HG03520 (cell line): ENCODE results near the gene METAP1.
"Not testable (repeated sequence)": the region's sequence is repeated elsewhere in the genome, so short reads cannot be mapped to it uniquely, and the experiment has no call there.

ENCODE experiments used
- ATAC-seq: cut with Tn5 transposase; IDR thresholded peaks from one replicate; pipeline ENCODE4 v1.9.1; 2021; ENCODE audit warnings: mild to moderate bottlenecking, moderate library complexity; ENCODE audit not compliant: unreplicated experiment

Gene METAP1

DNA sequence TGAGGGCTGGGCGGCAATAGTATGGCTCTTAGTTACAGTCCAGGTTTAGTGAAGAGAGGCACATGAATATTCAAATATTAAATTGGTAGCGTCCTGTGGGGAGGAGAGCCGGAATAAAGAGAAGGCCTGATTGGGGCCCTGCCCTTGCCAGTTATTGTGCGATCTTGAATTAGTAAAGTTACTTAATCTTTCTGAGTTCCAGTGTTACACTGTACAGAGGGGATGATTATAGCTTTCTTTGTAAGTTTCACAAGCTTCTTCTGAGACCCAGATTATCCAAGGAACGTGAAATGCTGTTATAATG is 1.2 kb downstream of the METAP1 start:
- no peak for ATAC-seq

DNA sequence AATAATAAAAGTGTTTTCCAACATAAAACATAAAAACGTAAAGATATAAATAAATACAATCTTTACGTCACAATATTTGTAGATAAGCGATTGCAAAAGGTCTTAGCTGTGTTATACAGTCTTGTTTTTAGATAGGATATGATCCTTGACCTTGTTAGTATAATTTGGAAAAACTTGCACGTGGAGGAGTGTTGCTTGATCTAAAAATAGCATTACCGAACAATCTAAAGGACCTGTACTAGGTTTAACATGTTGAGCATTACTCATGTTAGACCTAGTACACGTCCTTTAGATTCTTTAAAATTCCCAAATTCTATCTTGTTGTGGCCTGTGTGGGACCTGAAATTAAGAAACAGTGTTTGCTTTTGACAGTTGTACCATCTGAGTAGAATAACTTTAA is 1.6 kb downstream of the METAP1 start:
- no peak for ATAC-seq

DNA sequence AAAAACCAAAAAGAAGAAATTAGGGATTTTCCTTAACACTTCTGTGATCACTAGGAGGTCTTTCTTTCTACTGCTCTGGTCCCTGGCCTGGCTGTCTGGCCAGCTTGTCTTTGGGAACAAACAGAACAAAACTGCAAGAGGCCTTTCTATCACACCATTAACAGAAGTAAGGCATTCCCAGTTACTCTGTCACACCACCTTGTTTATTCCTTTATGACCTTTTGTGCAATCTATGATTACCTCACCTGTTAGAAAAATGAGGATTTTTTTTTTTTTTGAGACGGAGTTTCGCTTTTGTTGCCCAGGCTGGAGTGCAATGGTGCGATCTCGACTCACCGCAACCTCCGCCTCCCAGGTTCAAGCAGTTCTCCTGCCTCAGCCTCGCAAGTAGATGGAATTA is 3.0 kb downstream of the METAP1 start:
- ATAC-seq, result no peak

DNA sequence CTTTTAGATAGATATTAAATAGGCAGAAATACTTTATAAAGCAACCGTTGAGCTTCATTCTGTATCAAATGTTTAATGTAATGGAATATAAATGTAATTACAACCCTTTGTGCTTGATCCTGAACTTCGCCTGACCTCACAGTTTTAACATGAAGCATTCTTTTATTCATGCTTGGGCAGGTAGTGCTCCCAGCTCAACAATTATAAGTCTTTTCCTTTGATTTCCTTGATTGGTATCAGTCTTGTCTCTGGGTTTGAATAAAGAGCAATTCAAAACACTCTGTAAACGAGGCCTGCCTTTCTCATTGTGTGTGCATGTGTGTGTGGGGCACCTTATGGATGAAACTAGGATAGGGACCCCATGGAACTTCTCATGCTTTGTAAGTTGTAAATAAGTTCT is 6.8 kb downstream of the METAP1 start:
- ATAC-seq, result no peak

DNA sequence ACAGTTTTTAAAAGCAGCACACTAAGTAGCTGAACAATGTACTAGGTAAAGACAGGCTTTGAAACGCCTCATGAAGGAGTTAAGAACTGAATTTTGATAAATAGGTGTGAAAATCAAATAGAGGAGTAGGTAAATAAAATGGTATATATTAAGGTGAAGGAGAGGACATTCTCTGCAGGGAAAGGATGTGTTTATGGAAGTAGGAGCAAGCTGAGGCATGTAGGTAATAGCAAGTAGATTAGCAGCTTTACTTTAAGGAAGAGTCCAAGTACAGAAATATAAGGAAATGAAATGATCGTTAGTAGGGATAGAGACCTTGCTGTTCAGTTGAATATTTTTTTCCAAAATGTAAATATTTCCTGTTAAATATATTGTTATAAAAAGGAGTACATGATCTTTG is 12.5 kb downstream of the METAP1 start:
- ATAC-seq, result no peak

DNA sequence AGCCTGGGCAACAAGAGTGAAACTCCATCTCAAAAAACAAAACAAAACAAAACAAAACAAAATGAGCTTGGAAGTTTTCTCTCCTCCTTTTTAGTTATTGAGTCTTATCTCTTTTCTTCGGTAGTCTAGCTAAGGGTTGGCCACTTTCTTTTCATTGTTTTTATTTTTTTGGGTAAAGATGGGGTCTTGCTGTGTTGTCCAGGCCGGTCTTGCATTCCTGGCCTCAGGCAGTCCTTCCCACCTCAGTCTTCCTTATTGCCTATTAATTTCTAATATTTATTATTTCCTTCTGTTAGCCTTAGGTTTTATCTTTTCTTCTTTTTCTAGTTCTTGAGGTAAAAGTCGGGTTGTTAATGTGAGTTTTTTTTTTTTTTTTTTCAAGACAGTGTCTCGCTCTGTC is 16.4 kb downstream of the METAP1 start:
- no peak for ATAC-seq

DNA sequence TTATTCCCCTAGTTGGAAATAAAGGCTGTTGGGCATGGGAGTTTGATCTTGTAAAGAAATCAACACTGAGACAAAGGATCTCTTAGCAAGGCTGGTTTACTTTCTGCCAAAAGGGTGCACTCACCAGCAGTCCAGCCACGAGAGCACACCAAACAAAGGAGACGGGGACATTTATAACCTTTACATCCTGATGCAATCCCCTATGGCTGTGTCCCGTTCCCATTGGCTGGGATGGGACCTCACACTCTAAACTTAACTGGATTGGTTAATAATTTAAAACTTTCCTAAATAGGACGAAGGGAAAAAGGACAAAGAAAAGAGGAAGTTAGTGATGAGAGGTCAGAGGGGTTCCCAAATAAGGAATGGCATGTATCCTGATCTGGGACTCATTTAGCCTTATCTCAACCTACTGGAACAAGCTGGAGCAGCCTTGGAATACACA is 17.9 kb downstream of the METAP1 start:
- ATAC-seq, result no peak

DNA sequence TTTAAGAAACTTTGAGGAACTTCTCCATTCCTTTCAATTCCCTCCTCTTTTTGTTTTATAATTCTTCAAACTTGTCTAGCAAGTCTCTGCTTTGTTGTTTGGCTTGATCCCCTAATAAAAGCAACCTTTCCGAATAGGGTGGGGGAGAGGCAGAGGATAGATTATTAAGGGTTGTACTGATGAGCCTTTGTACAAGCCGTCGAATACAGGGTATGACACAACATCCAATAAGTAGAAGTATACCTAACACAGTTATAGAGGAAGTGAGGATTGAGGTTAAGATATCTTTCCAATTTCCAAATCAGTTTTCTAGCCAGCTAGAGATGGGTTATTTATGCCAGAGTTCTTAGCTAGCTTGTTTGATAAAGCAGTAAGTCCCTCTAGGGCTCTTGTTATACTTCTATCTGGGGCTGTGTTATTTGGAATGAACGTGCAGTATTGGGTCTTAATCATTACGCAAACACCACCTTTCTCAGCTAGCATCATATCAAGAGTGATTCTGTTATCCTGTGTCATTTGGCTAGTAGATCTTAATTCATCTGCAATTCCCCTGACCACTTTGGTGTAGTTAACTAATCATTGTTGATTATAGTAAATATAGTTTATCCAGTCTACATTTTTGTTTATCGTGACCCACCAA is 18.5 kb downstream of the METAP1 start:
- ATAC-seq, result no peak

DNA sequence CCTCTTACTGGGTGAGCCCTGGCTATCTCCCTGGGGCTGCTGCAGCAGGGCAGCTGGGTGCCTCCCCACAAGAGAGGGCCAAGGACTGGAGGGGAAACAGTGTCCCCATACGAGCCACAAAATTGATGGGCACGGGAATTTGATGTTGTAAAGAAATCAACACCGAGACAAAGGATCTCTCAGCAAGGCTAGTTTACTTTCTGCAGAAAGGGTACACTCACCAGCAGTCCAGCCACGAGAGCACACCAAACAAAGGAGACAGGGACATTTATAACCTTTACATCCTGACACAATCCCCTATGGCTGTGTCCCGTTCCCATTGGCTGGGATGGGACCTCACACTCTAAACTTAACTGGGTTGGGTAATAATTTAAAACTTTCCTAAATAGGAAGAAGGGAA is 25.9 kb downstream of the METAP1 start:
- no peak for ATAC-seq

DNA sequence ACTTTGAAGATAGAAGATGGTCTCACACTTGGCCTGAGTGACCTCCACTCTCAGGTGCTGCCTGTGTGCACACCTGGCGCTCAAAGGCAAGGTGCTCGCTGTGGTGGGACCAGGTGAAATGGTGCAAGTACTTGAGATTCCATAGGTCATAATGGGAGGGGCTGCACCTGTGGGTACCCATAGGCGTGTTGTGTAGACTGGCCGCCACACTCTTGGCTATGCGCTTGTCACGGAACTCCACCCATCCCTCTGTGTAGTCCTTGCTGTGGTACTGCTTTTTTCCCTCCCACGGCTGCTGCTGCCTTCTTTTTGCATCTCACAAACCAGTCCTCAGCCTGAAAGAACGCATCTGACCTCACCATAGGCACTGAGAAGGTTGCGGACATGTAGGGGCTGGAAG is 27.0 kb downstream of the METAP1 start:
- ATAC-seq, result no peak

DNA sequence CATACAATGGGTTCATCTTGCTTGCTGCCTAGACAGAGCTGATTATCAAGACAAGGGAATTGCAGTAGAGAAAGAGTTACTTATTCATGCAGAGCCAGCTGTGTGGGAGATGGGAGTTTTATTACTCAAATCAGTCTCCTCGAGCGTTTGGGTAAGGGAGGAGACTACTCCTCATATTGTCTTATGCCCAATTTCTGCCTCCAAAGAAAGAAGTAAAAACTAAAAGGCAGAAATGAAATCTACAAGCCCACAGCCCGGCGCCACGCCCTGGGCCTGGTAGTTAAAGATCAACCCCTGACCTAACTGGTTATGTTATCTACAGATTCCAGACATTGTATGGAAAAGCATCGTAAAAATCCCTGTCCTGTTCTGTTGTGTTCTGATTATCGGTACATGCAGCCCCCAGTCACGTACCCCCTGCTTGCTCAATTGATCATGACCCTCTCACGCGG is 28.3 kb downstream of the METAP1 start:
- not testable (repeated sequence) for ATAC-seq

DNA sequence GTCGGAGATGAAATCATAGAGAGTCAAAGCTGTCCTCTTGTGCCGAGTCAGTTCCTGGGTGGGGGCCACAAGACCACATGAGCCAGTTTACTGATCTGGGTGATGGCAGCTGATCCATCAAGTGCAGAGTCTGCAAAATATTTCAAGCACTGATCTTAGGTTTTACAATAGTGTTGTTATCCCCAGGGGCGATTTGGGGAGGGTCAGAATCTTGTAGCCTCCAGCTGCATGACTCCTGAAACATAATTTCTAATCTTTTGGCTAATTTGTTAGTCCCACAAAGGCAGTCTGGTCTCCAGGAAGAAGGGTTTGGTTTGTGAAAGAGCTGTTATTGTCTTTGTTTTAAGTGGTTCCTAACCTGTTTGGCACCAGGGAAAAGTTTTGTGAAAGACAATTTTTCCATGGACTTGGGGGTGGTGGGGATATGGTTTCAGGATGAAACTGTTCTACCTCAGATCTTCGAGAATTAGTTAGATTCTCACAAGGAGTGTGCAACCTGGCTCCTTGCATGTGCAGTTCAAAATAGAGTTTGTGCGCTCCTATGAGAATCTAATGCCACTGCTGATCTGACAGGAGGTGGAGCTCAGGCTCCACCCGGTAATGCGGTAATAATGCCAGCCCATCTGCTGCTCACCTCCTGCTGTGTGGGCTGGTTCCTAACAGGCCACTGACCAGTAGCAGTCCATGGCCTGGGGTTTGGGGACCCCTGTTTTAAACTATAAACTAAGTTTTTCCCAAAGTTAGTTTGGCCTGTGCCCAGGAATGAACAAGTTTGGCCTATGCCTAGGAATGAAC is 29.2 kb downstream of the METAP1 start:
- ATAC-seq, result no peak

DNA sequence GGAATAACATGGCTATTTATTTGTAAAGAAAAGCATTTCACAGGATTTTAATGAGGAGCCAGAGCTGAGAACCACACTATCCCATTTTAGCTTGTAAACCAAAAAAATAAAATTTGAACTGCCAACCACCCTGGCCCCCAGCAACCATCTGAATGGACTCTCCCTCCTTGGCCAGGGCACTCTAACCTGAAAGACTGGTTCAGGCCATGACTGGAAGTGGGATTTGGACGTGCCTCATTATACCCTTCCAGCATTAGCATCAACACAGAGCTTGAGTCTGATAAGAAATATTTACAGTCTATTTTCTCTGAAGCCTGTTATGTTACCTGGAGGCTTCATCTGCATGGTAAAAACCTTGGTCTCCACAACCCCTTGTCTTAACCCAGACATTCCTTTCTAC is 30.0 kb downstream of the METAP1 start:
- ATAC-seq, result no peak

DNA sequence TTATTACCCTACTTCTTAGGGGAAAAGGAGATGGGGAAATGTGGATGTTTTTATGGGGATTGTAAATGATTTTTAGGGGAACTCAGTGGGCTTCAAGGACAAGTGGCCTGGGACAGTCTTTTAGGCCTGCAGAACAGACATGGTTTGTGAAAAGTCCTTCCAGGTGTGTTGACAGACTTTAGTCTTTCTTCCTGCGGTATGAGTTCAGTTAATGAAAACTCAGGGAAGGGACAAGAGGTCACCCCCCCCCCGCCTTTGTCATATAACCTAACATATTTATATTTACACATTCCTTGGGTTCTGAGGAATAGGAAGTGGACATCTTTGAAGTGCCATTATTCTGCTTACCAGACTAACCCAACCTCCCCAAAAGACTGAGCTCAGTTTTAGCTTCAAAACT is 31.8 kb downstream of the METAP1 start:
- ATAC-seq, result no peak

DNA sequence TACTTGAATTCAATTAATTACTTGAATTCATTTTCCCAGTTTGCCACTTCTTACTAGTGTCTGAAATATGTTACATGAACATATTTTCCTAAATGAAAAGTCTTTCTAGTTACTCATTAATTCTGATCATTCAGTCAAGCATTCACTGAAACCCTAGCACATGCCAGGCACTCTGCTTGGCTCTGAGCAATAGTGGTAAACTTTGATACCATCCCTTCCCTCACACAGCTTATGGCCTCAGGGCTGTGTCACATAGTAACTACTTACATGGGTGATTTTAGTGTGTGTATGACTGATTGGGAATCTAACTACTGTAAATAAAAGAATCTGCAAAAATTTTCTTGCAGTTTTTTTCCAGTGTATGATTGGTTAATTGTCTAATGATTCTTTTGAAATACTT is 32.7 kb downstream of the METAP1 start:
- ATAC-seq, result no peak

DNA sequence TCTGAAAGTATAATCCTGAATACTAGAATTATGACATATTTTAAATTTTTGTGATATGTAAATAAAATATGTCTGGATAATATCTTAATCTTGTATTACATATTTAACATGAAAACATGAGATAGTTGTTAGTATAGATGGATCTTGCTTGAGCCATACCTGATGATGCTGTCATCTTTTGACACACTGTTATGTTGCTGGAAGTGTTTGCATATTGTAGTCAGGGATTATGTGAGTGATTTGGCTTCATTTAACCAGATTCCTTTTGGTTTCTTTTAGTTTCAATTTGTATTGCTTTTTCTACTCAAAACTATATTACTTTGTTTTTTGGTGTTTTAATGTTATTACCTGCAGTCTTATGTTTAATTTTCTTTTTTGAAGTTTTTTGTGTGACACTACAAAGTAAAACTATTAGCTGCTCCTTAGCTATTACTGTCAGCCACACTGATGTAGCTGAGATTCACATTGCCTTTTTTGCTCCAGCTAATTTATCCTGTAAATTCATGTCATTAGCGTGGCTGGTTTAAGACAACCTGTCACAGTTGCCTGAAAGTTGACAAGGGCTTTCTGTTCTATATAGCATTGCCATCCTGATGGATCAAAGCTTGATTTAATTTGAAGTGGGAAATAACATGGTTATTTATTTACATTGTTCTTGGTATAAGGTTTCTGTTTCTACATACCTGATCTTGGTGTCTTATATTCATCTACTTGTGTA is 33.7 kb downstream of the METAP1 start:
- peak; percentile 92 for ATAC-seq

DNA sequence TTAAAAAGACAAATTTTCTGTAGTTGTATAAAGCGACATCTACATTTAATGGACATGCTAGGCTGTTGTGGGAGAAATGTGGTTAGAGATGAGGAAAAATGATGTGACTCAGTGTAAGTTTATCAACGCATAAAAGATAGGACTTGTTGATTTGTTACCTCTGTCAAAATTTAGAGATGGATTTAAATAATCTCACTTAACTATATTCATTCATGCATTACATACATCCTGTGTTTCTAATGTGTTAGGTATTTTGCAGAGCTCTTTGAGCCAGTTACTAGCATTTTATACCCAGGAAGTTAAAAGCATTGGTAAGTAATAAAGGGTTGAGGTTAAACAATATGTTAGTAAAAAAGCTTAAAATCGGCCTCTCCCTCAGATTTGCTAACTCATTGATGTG is 34.3 kb downstream of the METAP1 start:
- no peak for ATAC-seq

DNA sequence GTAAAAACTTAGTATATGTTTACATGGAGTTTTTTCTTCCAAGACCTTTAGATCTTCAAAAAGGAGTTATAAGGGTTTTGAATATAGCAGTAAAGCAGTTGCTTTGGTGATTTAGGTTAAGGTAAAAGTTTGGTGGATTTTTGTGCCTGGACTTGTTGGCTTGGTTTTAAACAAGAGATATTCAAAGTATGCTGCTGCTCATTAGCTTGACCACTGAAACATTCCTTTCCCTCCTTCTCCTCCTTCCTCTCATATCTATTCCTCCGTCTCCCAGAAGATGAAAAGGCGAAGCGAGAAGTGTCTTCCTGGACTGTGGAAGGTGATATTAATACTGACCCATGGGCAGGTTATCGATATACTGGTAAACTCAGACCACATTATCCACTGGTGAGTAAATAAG is 38.4 kb downstream of the METAP1 start:
- ATAC-seq, result no peak

DNA sequence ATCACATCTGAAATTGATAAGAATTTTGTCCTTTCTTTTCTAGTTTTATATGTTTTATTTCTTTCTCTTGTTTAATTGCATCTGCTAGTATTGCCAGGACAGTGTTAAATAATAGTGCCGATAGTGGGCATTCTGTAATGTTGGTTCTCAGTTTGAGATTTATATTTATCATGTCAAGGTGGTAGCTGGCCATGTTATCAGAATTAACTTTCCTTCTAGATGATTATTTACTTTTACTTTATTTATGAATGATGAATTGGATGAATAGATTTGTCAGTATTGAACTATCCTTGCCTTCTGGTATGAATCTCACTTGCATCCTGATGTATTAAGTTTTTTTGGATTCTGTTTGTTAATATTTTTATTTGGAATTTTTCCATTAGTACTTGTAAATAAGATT is 42.7 kb downstream of the METAP1 start:
- no peak for ATAC-seq

DNA sequence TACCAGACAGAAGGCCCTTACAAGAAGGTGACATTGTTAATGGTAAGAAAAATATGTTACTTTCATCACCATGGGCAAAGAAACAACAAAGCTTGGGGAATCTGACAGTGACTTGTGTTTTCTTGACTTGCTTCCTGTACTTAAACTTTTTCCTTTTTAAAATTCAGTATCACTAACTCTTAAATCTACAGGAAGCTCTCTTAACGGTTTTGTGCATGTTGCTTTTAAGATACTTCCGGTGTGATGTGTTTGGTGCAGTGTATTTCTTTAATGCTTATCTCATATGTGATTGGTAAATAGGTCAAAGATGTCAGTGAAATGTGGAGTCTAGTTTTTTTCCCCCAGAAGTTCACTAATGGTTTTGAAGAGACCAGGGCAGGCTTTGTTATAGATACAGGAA is 47.8 kb downstream of the METAP1 start:
- no peak for ATAC-seq

DNA sequence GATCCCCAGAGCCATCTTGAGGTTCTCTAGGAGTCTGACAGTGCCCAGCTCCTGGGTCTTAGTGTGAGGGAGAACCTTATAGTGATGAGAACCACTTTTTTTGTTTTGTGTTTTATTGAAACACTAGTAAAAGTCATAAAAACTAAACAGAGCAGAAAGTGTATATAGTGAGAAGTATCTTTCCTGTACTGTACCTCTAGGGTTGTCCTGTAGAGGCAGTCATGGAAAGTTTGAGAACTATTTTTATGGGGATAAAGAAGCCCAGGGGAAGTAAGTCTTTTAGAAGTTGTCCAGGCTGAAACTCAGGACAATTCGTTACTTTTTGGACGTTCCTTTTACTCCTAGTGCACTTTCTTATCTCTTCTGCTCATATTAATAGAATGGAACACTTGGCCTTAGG is 52.2 kb downstream of the METAP1 start:
- no peak for ATAC-seq

DNA sequence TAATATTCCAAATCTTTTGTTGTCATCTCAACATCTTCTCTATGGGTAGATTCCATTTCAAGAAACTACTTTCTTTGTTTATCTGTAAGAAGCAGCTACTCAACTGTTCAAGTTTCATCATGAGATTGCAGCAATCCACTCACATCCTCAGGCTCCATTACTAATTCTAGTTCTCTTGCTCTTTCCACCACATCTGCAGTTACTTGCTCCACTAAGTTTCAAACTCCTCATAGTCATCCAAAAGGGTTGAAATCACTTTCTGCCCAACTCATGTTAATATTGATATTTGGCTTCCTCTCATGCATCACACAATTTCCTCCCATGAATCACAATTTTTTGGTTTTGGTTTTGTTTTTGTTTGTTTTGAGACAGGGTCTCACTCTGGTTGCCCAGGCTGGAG is 57.4 kb downstream of the METAP1 start:
- ATAC-seq, result no peak
